Tibial nerve (tissue), 4 donors: ENCODE results near the gene DCLK2. TPM values are rescaled to one million over a fixed set of nuclear protein-coding genes. Genes with fewer than 3 reads are reported as not detected.

ENCODE experiments used
- DNase-seq, 2 donors: peaks; one replicate each; pipeline ENCODE4 v3.0.0-alpha.2; 2019; ENCODE audit warnings: low spot score in 2 of 2
- H3K27ac ChIP-seq, 4 donors: fragments of 200-600 bp; sonication (generic) in 3 of 4; one replicate each; pipeline ENCODE4 v1.5.1; 2017 to 2019; ENCODE audit warnings: mild to moderate bottlenecking in 1 of 4
- H3K27me3 ChIP-seq, 2 donors: fragments of 200-600 bp; sonication (generic) in 1 of 2; one replicate each; pipeline versions ENCODE4 v1.5.1 to v1.6.0; 2017 to 2019
- H3K36me3 ChIP-seq, 3 donors: fragments of 200-600 bp; sonication (generic); one replicate each; pipeline ENCODE4 v1.5.1; 2018 to 2019
- H3K4me1 ChIP-seq, 4 donors: fragments of 200-600 bp; sonication (generic) in 3 of 4; one replicate each; pipeline ENCODE4 v1.5.1; 2017 to 2019
- H3K4me3 ChIP-seq, 4 donors: fragments of 200-600 bp; sonication (generic) in 3 of 4; one replicate each; pipeline ENCODE4 v1.5.1; 2017 to 2019; ENCODE audit warnings: mild to moderate bottlenecking in 1 of 4, moderate library complexity in 1 of 4
- H3K9me3 ChIP-seq, 4 donors: fragments of 200-600 bp; sonication (generic) in 3 of 4; one replicate each; pipeline ENCODE4 v1.5.1; 2017 to 2019
- EP300 ChIP-seq, 2 donors: sonication (generic); formaldehyde crosslinking; IDR thresholded peaks; one replicate each; pipeline ENCODE4 v1.6.1; 2017; ENCODE audit warnings: antibody characterized with exemption in 2 of 2, mild to moderate bottlenecking in 1 of 2
- POLR2A ChIP-seq, 2 donors: fragments of 450-650 bp; IDR thresholded peaks; one replicate each; pipeline ENCODE4 v1.6.1; 2017; ENCODE audit warnings: antibody characterized with exemption in 2 of 2, mild to moderate bottlenecking in 2 of 2, moderate library complexity in 2 of 2
- WGBS, 2 donors: methylation state at CpG; one replicate each; pipeline ENCODE4 v1.1.5; 2018; 5-methylcytosine and 5-hydroxymethylcytosine counted together
- total RNA-seq, 4 donors: library from RNA; depleted of rRNA; stranded (reverse); fragments of >200 nt; gene quantifications; one replicate each; pipeline ENCODE4 v1.1.0, GENCODE V29; 2016
- TF ChIP-seq, protein P1 (sequence below), 5 experiments: fragments of 200-600 bp in 3 of 5; fragments of 450-650 bp in 2 of 5; sonication (generic) in 3 of 5; IDR thresholded peaks; one replicate each; pipeline ENCODE4 v1.5.1; 2016 to 2019; ENCODE audit warnings: antibody characterized with exemption in 5 of 5, mild to moderate bottlenecking in 3 of 5, moderate library complexity in 2 of 5

Gene DCLK2
- total RNA-seq, 4 donors from 2014 or later = 9.8 to 15.6 (median 10.7) TPM

- H3K4me1 ChIP-seq = no peaks in the 10 kb centered on the region
- H3K36me3 ChIP-seq = no peaks in the 10 kb centered on the region
- TF ChIP-seq POLR2A (IDR thresholded peaks at IDR 0.05) = no peak
- TF ChIP-seq, protein P1, sequence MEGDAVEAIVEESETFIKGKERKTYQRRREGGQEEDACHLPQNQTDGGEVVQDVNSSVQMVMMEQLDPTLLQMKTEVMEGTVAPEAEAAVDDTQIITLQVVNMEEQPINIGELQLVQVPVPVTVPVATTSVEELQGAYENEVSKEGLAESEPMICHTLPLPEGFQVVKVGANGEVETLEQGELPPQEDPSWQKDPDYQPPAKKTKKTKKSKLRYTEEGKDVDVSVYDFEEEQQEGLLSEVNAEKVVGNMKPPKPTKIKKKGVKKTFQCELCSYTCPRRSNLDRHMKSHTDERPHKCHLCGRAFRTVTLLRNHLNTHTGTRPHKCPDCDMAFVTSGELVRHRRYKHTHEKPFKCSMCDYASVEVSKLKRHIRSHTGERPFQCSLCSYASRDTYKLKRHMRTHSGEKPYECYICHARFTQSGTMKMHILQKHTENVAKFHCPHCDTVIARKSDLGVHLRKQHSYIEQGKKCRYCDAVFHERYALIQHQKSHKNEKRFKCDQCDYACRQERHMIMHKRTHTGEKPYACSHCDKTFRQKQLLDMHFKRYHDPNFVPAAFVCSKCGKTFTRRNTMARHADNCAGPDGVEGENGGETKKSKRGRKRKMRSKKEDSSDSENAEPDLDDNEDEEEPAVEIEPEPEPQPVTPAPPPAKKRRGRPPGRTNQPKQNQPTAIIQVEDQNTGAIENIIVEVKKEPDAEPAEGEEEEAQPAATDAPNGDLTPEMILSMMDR (IDR thresholded peaks at IDR 0.05) = no peak
- no peak for TF ChIP-seq EP300 (IDR thresholded peaks at IDR 0.05)
- no peaks in the 10 kb centered on the region for H3K9me3 ChIP-seq
- H3K27ac ChIP-seq = no peak overlapping the region
- WGBS, 2 donors = 95 to 98% methylated on average over 3 of the region's 3 CpGs
- H3K4me3 ChIP-seq = no peak overlapping the region
- no peaks in the 10 kb centered on the region for H3K27me3 ChIP-seq
- DNase-seq = no peak
These were observed 18.4 kb downstream of the DCLK2 start for GRCh38 chr4:150096625-150097024.

- Histone ChIP-seq H3K4me1 (no peaks in the 10 kb centered on the region), H3K36me3 (no peaks in the 10 kb centered on the region), H3K4me3 (no peak overlapping the region), H3K9me3 (no peaks in the 10 kb centered on the region), H3K27me3 (no peaks in the 10 kb centered on the region), H3K27ac (no peak overlapping the region)
- whole genome bisulfite sequencing, 2 donors = 74 to 81% methylated on average over 4 of the region's 4 CpGs
- DNase-seq = no peak
- TF ChIP-seq POLR2A (IDR thresholded peaks at IDR 0.05) (no peak), EP300 (IDR thresholded peaks at IDR 0.05) (no peak)
- TF ChIP-seq, protein P1 (IDR thresholded peaks at IDR 0.05) = no peak
These were observed 20.0 kb downstream of the DCLK2 start for GRCh38 chr4:150098214-150098613.

- Histone ChIP-seq H3K27me3 (no peaks in the 10 kb centered on the region), H3K4me3 (no peak overlapping the region), H3K4me1 (no peaks in the 10 kb centered on the region), H3K36me3 (no peaks in the 10 kb centered on the region), H3K27ac (no peak overlapping the region), H3K9me3 (no peaks in the 10 kb centered on the region)
- no peak for DNase-seq
- TF ChIP-seq EP300 (IDR thresholded peaks at IDR 0.05) = no peak
- TF ChIP-seq, protein P1 (IDR thresholded peaks at IDR 0.05) = no peak
- no peak for TF ChIP-seq POLR2A (IDR thresholded peaks at IDR 0.05)
- 89% methylated on average over 2 of the region's 2 CpGs for WGBS, 2 donors
These were observed 26.3 kb downstream of the DCLK2 start for GRCh38 chr4:150104404-150105027.

GRCh38 chr4:150106886-150107285 is 28.6 kb downstream of the DCLK2 start:
- Histone ChIP-seq H3K36me3 (no peaks in the 10 kb centered on the region), H3K4me3 (no peak overlapping the region), H3K4me1 (no peaks in the 10 kb centered on the region), H3K27me3 (no peaks in the 10 kb centered on the region), H3K27ac (no peak overlapping the region), H3K9me3 (peaks cover 0 to 9% (median 0%) of the 10 kb centered on the region in 4 donors)
- DNase-seq = no peak
- WGBS, 2 donors = 38 to 45% methylated on average over 3 of the region's 3 CpGs
- TF ChIP-seq POLR2A (IDR thresholded peaks at IDR 0.05) = no peak

DNA sequence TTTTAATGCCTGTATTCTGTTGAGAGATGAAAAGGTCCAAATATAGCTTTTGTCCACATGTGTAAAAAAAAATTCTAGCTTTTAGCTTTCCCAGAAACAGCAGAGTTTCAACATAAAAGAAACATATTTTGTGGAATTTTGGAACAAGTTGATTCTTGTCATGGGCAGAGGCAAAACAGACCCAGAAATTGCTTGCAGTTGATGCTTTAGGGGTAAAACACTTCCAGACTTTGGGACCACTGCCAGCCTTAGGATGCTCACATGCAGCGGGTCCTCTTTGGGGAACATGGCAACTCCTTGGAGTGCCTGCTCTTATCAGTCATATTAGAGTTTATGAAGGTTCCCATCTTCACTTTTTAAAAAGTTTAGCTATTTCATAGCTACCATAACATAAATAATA is 30.4 kb downstream of the DCLK2 start:
- H3K4me1 ChIP-seq = no peaks in the 10 kb centered on the region
- no peaks in the 10 kb centered on the region for H3K36me3 ChIP-seq
- H3K27me3 ChIP-seq = no peaks in the 10 kb centered on the region
- peaks cover 0 to 17% (median 2%) of the 10 kb centered on the region in 4 donors for H3K9me3 ChIP-seq
- no peak for DNase-seq
- WGBS, 2 donors = 58 to 73% methylated on average over 1 of the region's 1 CpG
- H3K4me3 ChIP-seq = no peak overlapping the region
- H3K27ac ChIP-seq = no peak overlapping the region
- TF ChIP-seq, protein P1 (IDR thresholded peaks at IDR 0.05) = no peak
- no peak for TF ChIP-seq POLR2A (IDR thresholded peaks at IDR 0.05)
